GM19463 (cell line): ENCODE measurements around the gene OR51M1.
A peak's percentile ranks its signal among the peaks of the same experiment; 100 is the strongest.
"Not testable (repeated sequence)": the region's sequence is repeated elsewhere in the genome, so short reads cannot be mapped to it uniquely, and the experiment has no call there.

Experiments
- ATAC-seq: cut with Tn5 transposase; IDR thresholded peaks from one replicate; pipeline ENCODE4 v1.9.1; 2021; ENCODE audit warnings: mild to moderate bottlenecking, moderate library complexity; ENCODE audit not compliant: unreplicated experiment

OR51M1 gene, protein sequence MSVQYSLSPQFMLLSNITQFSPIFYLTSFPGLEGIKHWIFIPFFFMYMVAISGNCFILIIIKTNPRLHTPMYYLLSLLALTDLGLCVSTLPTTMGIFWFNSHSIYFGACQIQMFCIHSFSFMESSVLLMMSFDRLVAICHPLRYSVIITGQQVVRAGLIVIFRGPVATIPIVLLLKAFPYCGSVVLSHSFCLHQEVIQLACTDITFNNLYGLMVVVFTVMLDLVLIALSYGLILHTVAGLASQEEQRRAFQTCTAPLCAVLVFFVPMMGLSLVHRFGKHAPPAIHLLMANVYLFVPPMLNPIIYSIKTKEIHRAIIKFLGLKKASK

GRCh38 chr11:5383576-5383975 is at the start of gene OR51M1:
TSS of gene OR51M1 (plus strand) at chr11:5383812. CDS start at chr11:5389399, 5,587 bp downstream.
- no peak for ATAC-seq

GRCh38 chr11:5335170-5335569 is 48.4 kb upstream of the OR51M1 start:
- no peak for ATAC-seq

DNA sequence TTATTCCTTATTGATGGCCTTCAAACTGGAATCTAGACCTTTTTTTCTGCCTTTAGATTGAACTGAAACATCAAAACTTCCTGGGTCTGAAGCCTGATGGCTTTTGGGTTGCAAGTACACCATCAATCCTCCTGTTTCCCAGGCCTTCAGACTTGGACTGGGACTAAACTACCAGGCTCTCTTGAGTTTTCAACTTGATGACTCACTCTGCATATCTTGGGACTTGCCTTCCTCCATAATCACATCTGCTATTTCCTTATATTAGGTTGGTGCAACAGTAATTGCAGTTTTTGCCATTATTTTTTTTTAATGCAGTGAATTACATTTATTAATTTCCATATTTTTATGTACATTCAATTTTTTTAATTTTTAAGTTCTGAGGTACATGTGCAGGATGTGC is 47.3 kb upstream of the OR51M1 start:
- no peak for ATAC-seq

- ATAC-seq: not testable (repeated sequence)
Observed at GRCh38 chr11:5337253-5337652, 46.4 kb upstream of the OR51M1 start.

DNA sequence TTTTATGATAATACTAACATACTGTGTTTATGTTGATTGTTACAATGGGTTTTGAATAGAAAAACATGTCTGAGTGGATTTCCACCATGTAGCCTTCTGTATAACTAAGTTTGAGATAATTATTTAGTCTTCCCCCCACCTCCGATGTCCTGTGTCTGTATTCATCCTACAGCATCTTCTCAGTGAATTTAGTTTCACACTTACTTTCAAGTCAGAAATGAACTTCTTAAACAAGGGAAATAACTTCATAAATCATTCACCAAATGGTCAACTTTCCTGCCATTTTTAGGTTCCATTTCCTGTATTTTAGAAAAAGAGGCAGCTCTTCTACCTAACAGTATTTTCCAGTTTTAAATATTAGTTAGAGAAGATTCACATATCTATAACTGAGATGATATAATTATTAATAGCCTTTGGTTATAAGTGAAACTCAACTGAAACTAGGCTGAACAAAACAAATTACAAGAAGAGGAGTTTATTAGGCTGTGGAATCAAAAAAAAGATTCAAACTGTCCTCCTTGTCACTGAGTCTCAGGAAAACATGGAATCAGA is 43.8 kb upstream of the OR51M1 start:
- ATAC-seq: peak; percentile 73

- no peak for ATAC-seq
Observed at GRCh38 chr11:5343474-5344335, 39.9 kb upstream of the OR51M1 start, which contains the start of gene OR51B5. TSS of gene OR51B5 (minus strand) at chr11:5343524. CDS start at chr11:5343524, 0 bp downstream.

DNA sequence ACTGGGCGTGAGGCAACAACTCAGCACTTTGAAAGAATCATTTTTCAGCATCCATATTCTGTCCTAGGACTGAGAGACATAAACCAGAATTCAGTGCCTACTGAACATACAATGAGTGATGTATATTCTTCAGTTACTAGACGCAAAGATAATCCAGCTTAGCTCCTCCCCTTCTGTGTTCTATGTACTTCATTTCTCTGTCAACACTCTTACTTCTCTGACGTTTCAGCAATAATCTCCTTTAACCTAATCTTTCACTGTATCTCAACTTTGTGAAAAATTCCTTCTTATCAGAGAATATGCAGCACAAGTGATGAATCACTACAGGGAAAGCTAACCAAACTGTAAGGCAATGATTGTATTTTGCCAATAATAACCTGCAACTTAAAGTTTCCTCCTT is 37.8 kb upstream of the OR51M1 start:
- no peak for ATAC-seq

GRCh38 chr11:5348551-5349194 is 34.9 kb upstream of the OR51M1 start:
- ATAC-seq: no peak

- ATAC-seq: no peak
Observed at GRCh38 chr11:5349550-5349949, 34.1 kb upstream of the OR51M1 start.

DNA sequence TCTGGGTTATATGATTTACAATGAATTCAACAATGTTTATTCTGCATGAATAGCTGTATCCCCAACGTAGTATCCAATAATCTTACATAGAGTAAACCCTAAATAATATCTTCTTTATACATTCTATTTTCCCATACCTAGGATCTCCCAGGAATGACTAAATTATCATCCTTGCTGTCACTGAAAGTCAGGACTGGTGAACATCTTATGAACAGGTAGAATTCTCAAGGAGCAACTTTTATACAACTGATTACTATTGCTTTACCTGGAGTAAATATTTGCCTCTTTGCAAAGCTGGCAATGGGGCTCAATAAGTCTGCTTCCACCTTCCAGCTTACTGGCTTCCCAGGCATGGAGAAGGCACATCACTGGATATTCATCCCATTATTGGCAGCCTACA is 32.4 kb upstream of the OR51M1 start, which contains the start of gene OR51B6:
Gene OR51B6 (plus strand): TSS at position 301 of the 400 bp plus-strand sequence. CDS start 0 bp downstream, at position 301.
- no peak for ATAC-seq

- not testable (repeated sequence) for ATAC-seq
Observed at GRCh38 chr11:5356031-5356430, 27.6 kb upstream of the OR51M1 start.

GRCh38 chr11:5362017-5362625 is 21.5 kb upstream of the OR51M1 start:
- no peak for ATAC-seq

DNA sequence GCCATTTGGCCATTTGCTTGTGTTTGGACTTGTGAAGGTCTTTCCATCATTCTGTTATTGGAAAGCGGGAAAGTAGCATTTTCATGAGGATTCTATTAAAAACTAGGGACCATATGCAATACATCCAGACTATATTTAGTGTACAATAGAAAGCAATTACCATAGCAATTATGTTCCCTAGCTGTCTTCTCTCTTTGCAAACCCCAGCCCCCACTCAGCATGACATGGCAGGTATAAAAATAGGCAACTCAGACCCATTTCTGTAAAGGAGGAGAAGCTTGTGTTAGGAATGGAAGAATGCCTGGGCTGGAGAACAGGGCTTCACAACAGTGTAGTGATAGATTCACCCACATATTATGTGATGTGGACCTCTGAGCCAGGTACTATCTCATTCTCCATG is 19.9 kb upstream of the OR51M1 start:
- no peak for ATAC-seq

GRCh38 chr11:5364214-5364613 is 19.4 kb upstream of the OR51M1 start:
- no peak for ATAC-seq

DNA sequence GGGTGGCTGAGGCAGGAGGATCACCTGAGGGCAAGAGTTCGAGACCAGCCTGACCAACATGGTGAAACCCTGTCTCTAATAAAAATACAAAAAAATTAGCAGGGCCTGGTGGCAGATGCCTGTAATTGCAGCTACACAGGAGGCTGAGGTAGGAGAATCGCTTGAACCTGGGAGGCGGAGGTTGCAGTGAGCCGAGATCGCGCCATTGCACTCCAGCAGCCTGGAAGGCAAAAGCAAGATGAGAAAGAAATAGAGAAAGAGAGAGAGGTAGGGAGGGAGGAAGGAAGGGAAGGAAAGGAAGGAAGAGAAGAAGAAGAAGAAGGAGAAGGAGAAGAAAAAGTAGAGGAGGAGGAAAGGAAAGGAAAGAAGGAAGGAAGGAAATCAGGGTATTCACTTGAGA is 17.2 kb upstream of the OR51M1 start:
- ATAC-seq: not testable (repeated sequence)

GRCh38 chr11:5366856-5367255 is 16.8 kb upstream of the OR51M1 start:
- no peak for ATAC-seq

- ATAC-seq: no peak
Observed at GRCh38 chr11:5367448-5368074, 16.1 kb upstream of the OR51M1 start.

GRCh38 chr11:5368502-5369043 is 15.0 kb upstream of the OR51M1 start:
- ATAC-seq: no peak

DNA sequence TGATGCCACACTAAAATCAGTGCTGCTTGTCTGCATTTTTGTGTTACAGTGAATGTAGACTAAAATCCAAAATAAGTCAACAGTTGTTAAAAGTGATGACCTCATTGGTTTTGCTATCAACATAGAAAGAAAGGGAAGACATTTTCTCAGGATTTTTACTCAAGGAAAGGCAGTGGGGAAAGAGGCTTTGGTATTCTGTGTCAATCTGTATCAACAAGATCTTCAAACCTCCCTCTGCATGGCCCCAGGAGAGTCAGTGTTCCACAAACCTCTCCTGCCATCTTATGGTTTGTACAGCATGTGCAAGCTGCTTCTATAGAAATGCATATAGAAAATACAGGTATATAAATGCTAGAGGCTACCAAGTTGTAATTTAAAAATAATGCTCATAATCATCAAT is 13.8 kb upstream of the OR51M1 start:
- ATAC-seq: peak; percentile 53
